CD4-positive, alpha-beta T cell (primary cell): Measurements from ENCODE around the gene TESPA1. TPM values are rescaled to one million over a fixed set of nuclear protein-coding genes. Genes with fewer than 3 reads are reported as not detected.
A peak's percentile ranks its signal among the peaks of the same experiment; 100 is the strongest.

Source experiments
- ATAC-seq: fragments of 200-7000 bp; cut with Tn5 transposase; one replicate; pipeline ENCODE4 v1.10.0; 2022; ENCODE audit warnings: mild to moderate bottlenecking; ENCODE audit not compliant: poor library complexity
- CTCF ChIA-PET: fragments of 350-600 bp; sonication (Branson Sonifier 250); formaldehyde crosslinking; loops from one replicate; lab custom pipeline; 2021; ENCODE audit warnings: antibody characterized with exemption, inconsistent platforms; lab: Charles Lee
- POLR2A ChIA-PET: fragments of 350-600 bp; sonication (Branson Sonifier 250); formaldehyde crosslinking; loops from one replicate; lab custom pipeline; 2021; ENCODE audit warnings: antibody characterized with exemption, inconsistent platforms; lab: Charles Lee
- DNase-seq, 14 experiments: peaks; one replicate each; pipeline ENCODE4 v3.0.0-alpha.2; 2013 to 2020; ENCODE audit warnings: mixed read lengths in 2 of 14
- H3K27ac ChIP-seq, 2 donors: one replicate each; pipeline versions ENCODE4 v1.5.1 to v1.7.0; 2013; ENCODE audit warnings: low read length in 2 of 2, low read depth in 1 of 2, mild to moderate bottlenecking in 1 of 2
- H3K27me3 ChIP-seq, 2 experiments: 1 replicate in 1 of 2; 2 replicates in 1 of 2; pipeline versions ENCODE4 v1.6.1 to v1.7.0; 2013; ENCODE audit warnings: low read length in 2 of 2, control low read depth in 1 of 2, mild to moderate bottlenecking in 1 of 2, moderate library complexity in 1 of 2; ENCODE audit not compliant: insufficient read depth in 2 of 2, control insufficient read depth in 1 of 2
- H3K36me3 ChIP-seq: one replicate; pipeline ENCODE4 v1.6.1; 2013; ENCODE audit warnings: low read length, control low read depth; ENCODE audit not compliant: insufficient read depth
- H3K4me1 ChIP-seq: one replicate; pipeline ENCODE4 v1.6.1; 2013; ENCODE audit warnings: low read length, control low read depth; ENCODE audit not compliant: insufficient read depth
- H3K4me3 ChIP-seq: one replicate; pipeline ENCODE4 v1.5.1; 2013; ENCODE audit warnings: mild to moderate bottlenecking, low read length, moderate library complexity
- H3K9me3 ChIP-seq, 2 experiments: 1 replicate in 1 of 2; 2 replicates in 1 of 2; pipeline versions ENCODE4 v1.6.1 to v1.7.0; 2013; ENCODE audit warnings: low read length in 2 of 2, mild to moderate bottlenecking in 2 of 2, control low read depth in 1 of 2, moderate library complexity in 1 of 2; ENCODE audit not compliant: control insufficient read depth in 1 of 2, insufficient read depth in 1 of 2
- H3K27ac Mint-ChIP-seq: one replicate; pipeline ENCODE4 v1.8.0; 2020; ENCODE audit warnings: mixed read lengths
- H3K27me3 Mint-ChIP-seq: one replicate; pipeline ENCODE4 v1.8.0; 2021; ENCODE audit warnings: mixed read lengths
- H3K36me3 Mint-ChIP-seq: one replicate; pipeline ENCODE4 v1.8.0; 2021; ENCODE audit warnings: low read depth, mixed read lengths
- H3K4me1 Mint-ChIP-seq: one replicate; pipeline ENCODE4 v1.8.0; 2021; ENCODE audit warnings: low read depth, mixed read lengths
- H3K4me3 Mint-ChIP-seq: one replicate; pipeline ENCODE4 v1.8.0; 2020; ENCODE audit warnings: mild to moderate bottlenecking, mixed read lengths
- H3K9me3 Mint-ChIP-seq: one replicate; pipeline ENCODE4 v1.8.0; 2020; ENCODE audit warnings: mixed read lengths
- intact Hi-C, 2 experiments: fragments of 100-400 bp; cut with DNase I in 1 of 2; cut with micrococcal nuclease in 1 of 2; formaldehyde crosslinking; loops; one replicate each; pipeline versions ENCODE4 v1.15.1 to v1.9.0; 2023 to 2025; cut with DNase I, micrococcal nuclease
- total RNA-seq, 174 experiments: library from RNA in 2 of 174; stranded (reverse) in 2 of 174; gene quantifications; one replicate each; pipeline ENCODE4 v1.2.3 and lab custom pipeline; 2021 to 2026
- TF ChIP-seq, protein P1 (sequence below): fragments of 200-600 bp; IDR thresholded peaks from one replicate; pipeline ENCODE4 v1.8.0; 2022; ENCODE audit warnings: antibody characterized with exemption, mild to moderate bottlenecking

Gene TESPA1
- total RNA-seq, 2 experiments from 2014 or later, result 96.3 to 98.2 TPM

DNA sequence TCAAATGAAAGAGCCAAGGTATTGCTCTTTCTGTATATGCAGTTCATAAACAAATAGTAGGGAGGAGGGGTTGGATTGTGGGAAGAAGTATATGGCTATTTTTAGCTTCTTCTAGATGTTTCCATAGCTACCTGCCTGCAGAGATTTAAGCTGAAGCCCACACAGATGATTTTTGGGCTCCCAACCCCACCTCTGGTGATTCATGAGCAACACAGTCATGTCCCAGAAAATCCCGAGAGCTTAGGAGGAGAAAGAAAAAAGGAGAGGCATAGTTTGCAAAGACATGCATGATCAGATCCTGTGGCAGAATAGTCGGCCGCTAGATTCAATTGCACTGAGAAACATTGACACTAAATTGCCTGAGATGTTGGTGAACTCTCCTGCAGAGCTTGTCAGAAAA is 13.8 kb downstream of the TESPA1 start:
- no peak overlapping the region for H3K4me3 ChIP-seq
- H3K36me3 Mint-ChIP-seq, result peaks cover 87% of the 10 kb centered on the region
- H3K27me3 Mint-ChIP-seq, result no peaks in the 10 kb centered on the region
- no peak for ATAC-seq
- no peak for DNase-seq
- TF ChIP-seq, protein P1, sequence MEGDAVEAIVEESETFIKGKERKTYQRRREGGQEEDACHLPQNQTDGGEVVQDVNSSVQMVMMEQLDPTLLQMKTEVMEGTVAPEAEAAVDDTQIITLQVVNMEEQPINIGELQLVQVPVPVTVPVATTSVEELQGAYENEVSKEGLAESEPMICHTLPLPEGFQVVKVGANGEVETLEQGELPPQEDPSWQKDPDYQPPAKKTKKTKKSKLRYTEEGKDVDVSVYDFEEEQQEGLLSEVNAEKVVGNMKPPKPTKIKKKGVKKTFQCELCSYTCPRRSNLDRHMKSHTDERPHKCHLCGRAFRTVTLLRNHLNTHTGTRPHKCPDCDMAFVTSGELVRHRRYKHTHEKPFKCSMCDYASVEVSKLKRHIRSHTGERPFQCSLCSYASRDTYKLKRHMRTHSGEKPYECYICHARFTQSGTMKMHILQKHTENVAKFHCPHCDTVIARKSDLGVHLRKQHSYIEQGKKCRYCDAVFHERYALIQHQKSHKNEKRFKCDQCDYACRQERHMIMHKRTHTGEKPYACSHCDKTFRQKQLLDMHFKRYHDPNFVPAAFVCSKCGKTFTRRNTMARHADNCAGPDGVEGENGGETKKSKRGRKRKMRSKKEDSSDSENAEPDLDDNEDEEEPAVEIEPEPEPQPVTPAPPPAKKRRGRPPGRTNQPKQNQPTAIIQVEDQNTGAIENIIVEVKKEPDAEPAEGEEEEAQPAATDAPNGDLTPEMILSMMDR, result no peak
- no peaks in the 10 kb centered on the region for H3K27me3 ChIP-seq
- H3K4me1 Mint-ChIP-seq, result peaks cover 92% of the 10 kb centered on the region
- peak overlapping the region; percentile 100 for H3K27ac Mint-ChIP-seq
- peak overlapping the region; percentile 27 for H3K4me3 Mint-ChIP-seq
- intact Hi-C loops, result no loop called here
- no peaks in the 10 kb centered on the region for H3K9me3 ChIP-seq
- H3K27ac ChIP-seq, result peak overlapping the region; percentile 7 to 8
- H3K4me1 ChIP-seq, result peaks cover 59% of the 10 kb centered on the region
- H3K36me3 ChIP-seq, result peaks cover 74% of the 10 kb centered on the region
- CTCF ChIA-PET, result interaction anchor here (1.0 to 4.9 kb wide), 2 partner anchors 11 to 31 kb away, joined by 3 to 24 read pairs; no protein-coding TSS in a partner anchor
- no peaks in the 10 kb centered on the region for H3K9me3 Mint-ChIP-seq
- POLR2A ChIA-PET, result interaction anchor here (1.8 to 13.3 kb wide), 2 partner anchors 9 to 14 kb away, joined by 10 to 145 read pairs; partner anchors contain the start of gene TESPA1

DNA sequence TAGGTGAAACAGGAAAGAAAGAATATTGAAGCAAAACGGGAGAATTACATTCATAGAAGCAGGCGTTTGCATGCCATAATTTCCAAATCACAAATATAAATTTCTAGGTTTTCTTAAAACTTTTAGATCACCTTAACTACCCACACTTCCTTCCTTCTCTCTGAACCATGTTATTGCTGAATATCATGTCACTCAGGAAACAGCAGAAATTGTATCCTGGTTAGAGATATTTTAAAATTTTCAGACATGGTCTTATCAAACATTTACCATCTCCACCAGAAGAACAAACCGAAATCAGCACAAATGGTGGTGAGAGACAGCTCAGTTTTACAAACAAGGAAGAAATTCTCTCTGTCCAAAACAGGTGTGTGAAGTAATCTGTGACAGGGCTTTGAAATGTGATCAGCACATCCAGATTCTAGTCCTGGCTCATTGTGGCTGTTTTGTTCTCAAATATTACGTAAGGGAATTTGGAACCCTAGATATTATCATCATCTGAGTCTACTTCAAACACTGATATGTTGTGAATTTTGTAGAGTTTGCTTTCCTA is 16.3 kb downstream of the TESPA1 start:
- peaks cover 80% of the 10 kb centered on the region for H3K36me3 ChIP-seq
- Mint-ChIP-seq H3K27me3 (no peaks in the 10 kb centered on the region), H3K9me3 (no peaks in the 10 kb centered on the region), H3K4me3 (peak overlapping the region; percentile 71), H3K27ac (peak overlapping the region; percentile 85), H3K4me1 (peaks cover 87% of the 10 kb centered on the region), H3K36me3 (peaks cover 89% of the 10 kb centered on the region)
- ChIA-PET CTCF (interaction anchor here (1.0 to 4.9 kb wide), 5 partner anchors 10 to 104 kb away, joined by 3 to 24 read pairs (median 6); no protein-coding TSS in a partner anchor), POLR2A (interaction anchor here (1.2 to 13.3 kb wide), 5 partner anchors 10 to 34 kb away, joined by 5 to 145 read pairs (median 7); partner anchors contain the start of gene TESPA1)
- no peaks in the 10 kb centered on the region for H3K27me3 ChIP-seq
- peak overlapping the region; percentile 48 to 67 for H3K27ac ChIP-seq
- peak in 3 of 14 experiments; percentile 47 to 66 (median 63) for DNase-seq
- H3K4me3 ChIP-seq, result peak overlapping the region; percentile 8
- TF ChIP-seq, protein P1, result no peak
- H3K9me3 ChIP-seq, result no peaks in the 10 kb centered on the region
- ATAC-seq, result peak; percentile 79
- H3K4me1 ChIP-seq, result peaks cover 43% of the 10 kb centered on the region
- intact Hi-C loops, result loop anchor here in 1 of 2 experiments (2.0 kb wide), 1 partner anchor 17 kb away; the partner anchor contains the start of gene TESPA1

DNA sequence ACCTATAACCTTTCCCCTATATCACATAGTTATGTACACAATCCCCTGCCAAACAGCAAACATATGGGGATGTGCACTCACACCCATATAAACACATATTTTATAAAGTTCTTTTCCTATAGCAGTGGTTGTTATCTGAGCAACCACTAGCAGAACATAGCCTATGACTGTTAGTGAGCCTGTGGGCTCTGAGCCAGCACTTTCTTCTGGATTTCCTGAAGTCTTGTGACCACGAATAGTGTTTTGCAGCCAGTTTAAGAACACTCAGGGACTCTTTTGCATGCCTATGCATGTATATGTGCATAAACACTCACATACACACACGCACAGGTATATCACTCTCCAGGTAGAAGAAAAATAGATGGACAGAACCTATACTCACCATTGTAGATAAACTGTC is 17.1 kb downstream of the TESPA1 start:
- peaks cover 80% of the 10 kb centered on the region for H3K36me3 ChIP-seq
- Mint-ChIP-seq H3K27me3 (no peaks in the 10 kb centered on the region), H3K4me3 (peak overlapping the region; percentile 71), H3K9me3 (no peaks in the 10 kb centered on the region), H3K36me3 (peaks cover 89% of the 10 kb centered on the region), H3K27ac (peak overlapping the region; percentile 85), H3K4me1 (peaks cover 87% of the 10 kb centered on the region)
- TF ChIP-seq, protein P1, result no peak
- ATAC-seq (peak; percentile 57), DNase-seq (peak in 8 of 14 experiments; percentile 15 to 69 (median 36))
- CTCF ChIA-PET, result interaction anchor here (1.0 to 3.0 kb wide), 3 partner anchors 9 to 105 kb away, joined by 3 to 17 read pairs (median 7); no protein-coding TSS in a partner anchor
- POLR2A ChIA-PET, result interaction anchor here (1.9 to 13.3 kb wide), 3 partner anchors 10 to 17 kb away, joined by 5 to 145 read pairs (median 8); partner anchors contain the start of gene TESPA1
- H3K9me3 ChIP-seq, result no peaks in the 10 kb centered on the region
- intact Hi-C loops, result no loop called here
- H3K27ac ChIP-seq, result peak overlapping the region in 1 of 2 donors; percentile 67
- peak overlapping the region; percentile 8 for H3K4me3 ChIP-seq
- H3K27me3 ChIP-seq, result no peaks in the 10 kb centered on the region
- peaks cover 43% of the 10 kb centered on the region for H3K4me1 ChIP-seq
